GM12864 (cell line): ENCODE measurements around the gene RBM12.
A peak's percentile ranks its signal among the peaks of the same experiment; 100 is the strongest.
"Not testable (repeated sequence)": the region's sequence is repeated elsewhere in the genome, so short reads cannot be mapped to it uniquely, and the experiment has no call there.

Experiments used
- DNase-seq: peaks from one replicate; pipeline ENCODE4 v3.0.0-alpha.2; 2011; ENCODE audit warnings: low read depth
- H3K4me3 ChIP-seq: 2 replicates; pipeline ENCODE4 v1.5.1; 2011; ENCODE audit warnings: mild to moderate bottlenecking, low read depth, low read length, control low read depth
- CTCF ChIP-seq: IDR thresholded peaks from 2 replicates; pipeline ENCODE4 v1.5.1; 2011; ENCODE audit warnings: low read depth, mild to moderate bottlenecking, moderate library complexity, low read length, control low read depth, inconsistent platforms; ENCODE audit errors: missing control alignments

Gene RBM12

GRCh38 chr20:35664466-35665206 is at the start of gene RBM12, which contains the start of gene CPNE1:
Gene RBM12 (minus strand): TSS chr20:35664900. CDS start chr20:35655322, 9,578 bp downstream.
Gene CPNE1 (minus strand): TSS chr20:35664900. CDS start chr20:35632923, 31,977 bp downstream.
- TF ChIP-seq CTCF, result no peak
- DNase-seq, result peak; percentile 87
- peak within 1 kb of the TSS; percentile 89 for H3K4me3 ChIP-seq

GRCh38 chr20:35714127-35714526 is 49.4 kb upstream of the RBM12 start:
- no peak overlapping the region for H3K4me3 ChIP-seq
- TF ChIP-seq CTCF, result no peak
- DNase-seq, result no peak

- not testable (repeated sequence) for H3K4me3 ChIP-seq, DNase-seq
These were observed 48.4 kb upstream of the RBM12 start for GRCh38 chr20:35713120-35713519.

GRCh38 chr20:35711588-35712209 is 47.0 kb upstream of the RBM12 start:
- no peak overlapping the region for H3K4me3 ChIP-seq
- no peak for DNase-seq
- TF ChIP-seq CTCF, result no peak

- H3K4me3 ChIP-seq, result no peak overlapping the region
- TF ChIP-seq CTCF, result no peak
- DNase-seq, result no peak
These were observed 46.3 kb upstream of the RBM12 start for GRCh38 chr20:35710884-35711587.

- no peak overlapping the region for H3K4me3 ChIP-seq
- TF ChIP-seq CTCF, result no peak
- no peak for DNase-seq
These were observed 45.3 kb upstream of the RBM12 start for GRCh38 chr20:35710039-35710438.

GRCh38 chr20:35709259-35709658 is 44.6 kb upstream of the RBM12 start:
- no peak for TF ChIP-seq CTCF
- DNase-seq, result no peak
- H3K4me3 ChIP-seq, result no peak overlapping the region
